Activated CD4-positive, alpha-beta T cell treated with anti-CD3 and anti-CD28 coated beads for 36 hours (primary cell): ENCODE data around the gene OPA3. TPM values are rescaled to one million over a fixed set of nuclear protein-coding genes. Genes with fewer than 3 reads are reported as not detected.
"Not testable (repeated sequence)": the region's sequence is repeated elsewhere in the genome, so short reads cannot be mapped to it uniquely, and the experiment has no call there.

ENCODE experiments used
- ATAC-seq: fragments of 200-7000 bp; cut with Tn5 transposase; one replicate; pipeline ENCODE4 v1.10.0; 2021; ENCODE audit warnings: mild to moderate bottlenecking, moderate library complexity
- CTCF ChIA-PET: fragments of 350-600 bp; sonication (Branson Sonifier 250); formaldehyde crosslinking; loops from one replicate; lab custom pipeline; 2021; ENCODE audit warnings: antibody characterized with exemption; lab: Charles Lee
- POLR2A ChIA-PET: fragments of 350-600 bp; sonication (Branson Sonifier 250); formaldehyde crosslinking; loops from one replicate; lab custom pipeline; 2021; ENCODE audit warnings: antibody characterized with exemption, inconsistent platforms; lab: Charles Lee
- DNase-seq: peaks from one replicate; pipeline ENCODE4 v3.0.0-alpha.2; 2020
- H3K27ac Mint-ChIP-seq: one replicate; pipeline ENCODE4 v1.8.0; 2021; ENCODE audit warnings: mixed read lengths
- H3K27me3 Mint-ChIP-seq: one replicate; pipeline ENCODE4 v1.8.0; 2021; ENCODE audit warnings: mixed read lengths
- H3K36me3 Mint-ChIP-seq: one replicate; pipeline ENCODE4 v1.8.0; 2021; ENCODE audit warnings: low read depth, mixed read lengths
- H3K4me1 Mint-ChIP-seq: one replicate; pipeline ENCODE4 v1.8.0; 2021; ENCODE audit warnings: mixed read lengths
- H3K4me3 Mint-ChIP-seq: one replicate; pipeline ENCODE4 v1.8.0; 2021; ENCODE audit warnings: mild to moderate bottlenecking, moderate library complexity, mixed read lengths
- H3K9me3 Mint-ChIP-seq: one replicate; pipeline ENCODE4 v1.8.0; 2021; ENCODE audit warnings: low read depth, mixed read lengths
- intact Hi-C, 2 experiments: fragments of 100-400 bp; cut with DNase I in 1 of 2; cut with micrococcal nuclease in 1 of 2; formaldehyde crosslinking; loops; one replicate each; pipeline versions ENCODE4 v1.14.2 to v1.15.1; 2022 to 2024; cut with DNase I, micrococcal nuclease
- total RNA-seq, 2 experiments: library from RNA; stranded (reverse); gene quantifications; one replicate each; pipeline ENCODE4 v1.2.3, GENCODE V29; 2021

The OPA3 gene
- total RNA-seq, 2 experiments from 2014 or later: 13.8 to 14.4 TPM

GRCh38 chr19:45615795-45616703 lies 31.4 kb upstream of the OPA3 start:
- Mint-ChIP-seq H3K4me1 (peaks cover 24% of the 10 kb centered on the region), H3K27ac (peak overlapping the region; percentile 65), H3K4me3 (no peak overlapping the region), H3K9me3 (no peaks in the 10 kb centered on the region), H3K36me3 (peaks cover 67% of the 10 kb centered on the region), H3K27me3 (no peaks in the 10 kb centered on the region)
- ChIA-PET CTCF (interaction anchor here (0.5 to 1.4 kb wide), 3 partner anchors 24 to 57 kb away, joined by 3 read pairs; partner anchors contain the start of gene EML2), POLR2A (interaction anchor here (1.0 to 1.6 kb wide), 2 partner anchors 26 to 32 kb away, joined by 3 to 5 read pairs; no protein-coding TSS in a partner anchor)
- ATAC-seq: peak; percentile 86
- intact Hi-C loops: loop anchor here in 1 of 2 experiments (1.0 kb wide), 3 partner anchors 32 to 193 kb away; partner anchors contain the start of genes ERCC1, OPA3 and RTN2
- peak; percentile 95 for DNase-seq

DNA sequence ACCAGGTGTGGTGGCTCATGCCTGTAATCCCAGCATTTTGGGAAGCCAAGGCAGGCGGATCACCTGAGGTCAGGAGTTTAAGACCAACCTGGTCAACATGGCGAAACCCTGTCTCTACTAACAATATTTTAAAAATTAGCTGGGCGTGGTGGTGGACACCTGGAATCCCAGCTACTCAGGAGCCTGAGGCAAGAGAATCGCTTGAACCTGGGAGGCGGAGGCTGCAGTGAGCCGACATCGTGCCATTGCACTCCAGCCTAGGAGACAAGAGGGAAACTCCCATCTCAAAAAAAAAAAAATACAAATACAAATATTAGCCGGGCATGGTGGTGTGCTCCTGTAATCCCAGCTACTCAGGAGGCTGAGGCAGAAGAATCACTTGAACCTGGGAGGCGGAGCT lies 30.5 kb upstream of the OPA3 start:
- DNase-seq, H3K4me3 Mint-ChIP-seq, ATAC-seq, intact Hi-C loops, H3K27me3 Mint-ChIP-seq, H3K9me3 Mint-ChIP-seq: not testable (repeated sequence)
- H3K4me1 Mint-ChIP-seq: peaks cover 24% of the 10 kb centered on the region
- ChIA-PET POLR2A (interaction anchor here (0.7 to 1.2 kb wide), 4 partner anchors 15 to 1515 kb away, joined by 3 to 9 read pairs (median 6); partner anchors contain the start of genes EML2 and SAE1), CTCF (interaction anchor here (0.6 to 1.9 kb wide), 5 partner anchors 15 to 128 kb away, joined by 3 to 14 read pairs (median 4); partner anchors contain the start of genes QPCTL and SNRPD2)
- H3K36me3 Mint-ChIP-seq: peaks cover 70% of the 10 kb centered on the region
- H3K27ac Mint-ChIP-seq: peak overlapping the region; percentile 95

- ChIA-PET POLR2A (interaction anchor here (0.6 to 1.2 kb wide), 6 partner anchors 16 to 142 kb away, joined by 3 to 9 read pairs (median 4); partner anchors contain the start of gene EML2), CTCF (interaction anchor here (0.5 to 1.9 kb wide), 8 partner anchors 12 to 129 kb away, joined by 3 to 14 read pairs (median 4); partner anchors contain the start of genes GPR4, QPCTL and SNRPD2)
- peaks cover 24% of the 10 kb centered on the region for H3K4me1 Mint-ChIP-seq
- no peaks in the 10 kb centered on the region for H3K27me3 Mint-ChIP-seq
- H3K9me3 Mint-ChIP-seq: peaks cover 2% of the 10 kb centered on the region
- H3K36me3 Mint-ChIP-seq: peaks cover 74% of the 10 kb centered on the region
- DNase-seq (peak; percentile 72), ATAC-seq (peak; percentile 79)
- peak overlapping the region; percentile 35 for H3K4me3 Mint-ChIP-seq
- peak overlapping the region; percentile 95 for H3K27ac Mint-ChIP-seq
- intact Hi-C loops: loop anchor here (1.0 kb wide), 4 partner anchors 16 to 53 kb away; no protein-coding TSS in a partner anchor
Measured at GRCh38 chr19:45613926-45614725, 29.5 kb upstream of the OPA3 start.

DNA sequence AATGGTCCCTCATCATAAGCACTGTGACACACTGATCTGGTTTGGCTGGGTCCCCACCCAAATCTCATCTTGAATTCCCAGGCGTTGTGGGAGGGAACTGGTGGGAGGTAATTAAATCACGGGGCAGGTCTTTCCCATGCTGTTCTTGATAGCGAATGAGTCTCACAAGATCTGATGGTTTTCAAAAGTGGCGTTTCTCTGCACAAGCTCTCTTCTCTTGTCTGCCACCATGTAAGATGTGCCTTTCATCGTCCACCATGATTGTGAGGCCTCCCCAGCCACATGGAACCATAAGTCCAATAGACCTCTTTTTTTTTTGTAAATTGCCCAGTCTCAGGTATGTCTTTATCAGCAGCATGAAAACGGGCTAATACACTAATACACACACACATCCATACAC lies 24.3 kb upstream of the OPA3 start:
- Mint-ChIP-seq H3K4me3 (no peak overlapping the region), H3K9me3 (peaks cover 2% of the 10 kb centered on the region), H3K27ac (peak overlapping the region; percentile 37), H3K4me1 (peaks cover 18% of the 10 kb centered on the region), H3K36me3 (peaks cover 48% of the 10 kb centered on the region), H3K27me3 (no peaks in the 10 kb centered on the region)
- CTCF ChIA-PET: no interaction called here
- DNase-seq (no peak), ATAC-seq (no peak)
- intact Hi-C loops: no loop called here
- POLR2A ChIA-PET: no interaction called here

DNA sequence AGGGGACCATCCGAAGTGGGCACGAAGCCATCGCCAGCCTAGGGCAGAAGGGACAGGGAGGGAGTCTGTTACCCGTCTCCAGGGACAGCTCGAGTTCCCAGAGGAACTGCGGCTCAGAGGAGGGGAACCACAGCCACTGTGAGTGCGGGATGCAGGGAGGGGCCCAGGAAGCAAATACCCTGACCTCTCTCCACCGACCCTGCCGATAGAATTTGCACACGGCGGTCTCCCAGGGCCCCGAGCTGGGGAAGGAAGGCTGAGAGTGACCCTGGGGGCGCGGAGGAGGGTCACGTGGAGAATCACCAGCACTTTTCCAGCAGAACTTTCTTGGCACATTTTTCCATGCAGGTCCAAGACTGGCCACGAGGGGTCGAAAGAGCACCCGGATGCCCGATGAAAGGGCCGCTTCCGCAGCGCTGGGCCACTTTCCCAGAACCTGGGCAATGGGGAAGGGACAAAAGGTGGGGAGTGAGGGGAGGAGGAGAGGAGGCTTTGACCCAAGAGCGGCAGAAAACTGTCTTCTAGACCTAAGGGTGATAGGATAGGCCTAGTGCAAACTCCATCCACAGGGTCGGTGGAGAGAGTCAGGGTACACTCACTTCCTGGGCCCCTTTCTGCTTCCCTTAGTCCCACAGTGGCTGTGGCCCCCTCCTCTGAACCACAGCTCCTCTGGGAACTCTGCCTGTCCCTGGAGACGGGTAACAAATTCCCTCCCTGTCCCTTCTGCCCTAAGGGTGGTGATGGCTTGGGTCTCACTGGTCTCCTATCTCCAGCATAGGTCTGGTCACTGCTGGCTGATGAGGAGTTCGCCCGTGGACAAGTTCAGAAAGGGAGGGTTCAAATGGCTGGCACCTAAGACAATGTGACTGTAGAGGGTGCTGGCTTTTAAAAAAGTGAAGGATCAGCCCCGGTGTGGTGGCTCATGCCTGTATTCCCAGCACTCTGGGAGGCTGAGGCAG lies 22.7 kb upstream of the OPA3 start:
- peaks cover 38% of the 10 kb centered on the region for H3K36me3 Mint-ChIP-seq
- peaks cover 7% of the 10 kb centered on the region for H3K27me3 Mint-ChIP-seq
- peak; percentile 64 for ATAC-seq
- peaks cover 2% of the 10 kb centered on the region for H3K9me3 Mint-ChIP-seq
- H3K4me3 Mint-ChIP-seq: no peak overlapping the region
- POLR2A ChIA-PET: no interaction called here
- peaks cover 16% of the 10 kb centered on the region for H3K4me1 Mint-ChIP-seq
- CTCF ChIA-PET: interaction anchor here (0.6 to 1.2 kb wide), 4 partner anchors 34 to 123 kb away, joined by 3 read pairs; no protein-coding TSS in a partner anchor
- intact Hi-C loops: loop anchor here (1.0 kb wide), 1 partner anchor 36 kb away; no protein-coding TSS in a partner anchor
- DNase-seq: peak; percentile 68
- H3K27ac Mint-ChIP-seq: peak overlapping the region; percentile 77

DNA sequence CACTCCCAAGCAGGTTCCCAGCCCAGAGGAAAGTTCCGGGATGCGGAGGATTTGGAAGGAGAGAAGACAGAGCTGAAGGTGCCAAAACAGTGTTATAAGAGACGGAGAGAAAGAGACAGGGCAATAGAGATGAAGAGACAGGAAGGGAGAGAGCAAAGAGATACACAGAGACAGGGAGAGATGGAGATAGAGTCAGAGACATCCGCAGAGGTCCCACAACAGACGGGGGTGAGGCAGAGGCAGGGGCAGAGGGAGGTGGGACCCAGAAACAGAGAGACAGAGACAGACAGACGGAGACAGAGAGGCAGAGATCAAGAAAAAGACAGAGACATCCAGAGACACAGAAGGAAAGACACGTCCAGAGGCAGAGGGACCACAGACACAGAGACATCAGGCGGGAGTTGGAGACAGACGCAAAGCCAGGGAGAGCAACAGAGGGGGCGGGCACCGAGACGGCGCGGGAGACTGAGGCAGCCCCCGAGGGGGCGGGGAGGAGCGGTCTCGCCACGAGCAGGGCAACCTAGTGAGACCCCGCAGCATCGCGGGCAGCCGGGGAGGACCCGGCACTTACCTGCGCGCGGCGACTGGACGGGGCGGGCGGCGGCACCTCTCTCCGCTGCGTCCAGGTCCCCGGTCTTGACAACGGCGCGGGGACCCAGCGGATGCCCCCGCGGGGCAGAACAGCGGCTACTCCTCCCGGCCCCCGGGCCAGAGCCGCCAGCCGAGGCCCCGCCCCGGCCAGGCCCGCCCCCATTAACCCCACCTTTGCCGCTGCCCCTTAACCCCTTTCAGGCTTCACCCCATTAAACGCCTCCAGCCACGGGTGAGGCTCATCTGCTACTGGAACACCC lies 17.1 kb upstream of the OPA3 start, which contains the start of gene GPR4:
GPR4 (minus strand) TSS at position 689 of the 851 bp plus-strand sequence. CDS start 10,346 bp downstream, outside the sequence.
- ATAC-seq (peak; percentile 30), DNase-seq (no peak)
- intact Hi-C loops: no loop called here
- H3K4me1 Mint-ChIP-seq: peaks cover 32% of the 10 kb centered on the region
- ChIA-PET CTCF (interaction anchor here (1.0 kb wide), 1 partner anchor 12 kb away, joined by 6 read pairs; no protein-coding TSS in a partner anchor), POLR2A (no interaction called here)
- H3K27me3 Mint-ChIP-seq: peaks cover 59% of the 10 kb centered on the region
- no peaks in the 10 kb centered on the region for H3K9me3 Mint-ChIP-seq
- H3K27ac Mint-ChIP-seq: no peak within 1 kb of the TSS
- H3K4me3 Mint-ChIP-seq: no peak within 1 kb of the TSS
- H3K36me3 Mint-ChIP-seq: peaks cover 2% of the 10 kb centered on the region

GRCh38 chr19:45601115-45601514 lies 16.5 kb upstream of the OPA3 start:
- peaks cover 31% of the 10 kb centered on the region for H3K4me1 Mint-ChIP-seq
- POLR2A ChIA-PET: no interaction called here
- H3K27ac Mint-ChIP-seq: no peak overlapping the region
- DNase-seq: no peak
- H3K9me3 Mint-ChIP-seq: no peaks in the 10 kb centered on the region
- peaks cover 2% of the 10 kb centered on the region for H3K36me3 Mint-ChIP-seq
- CTCF ChIA-PET: interaction anchor here (0.6 to 0.7 kb wide), 2 partner anchors 133 to 571 kb away, joined by 4 read pairs; no protein-coding TSS in a partner anchor
- ATAC-seq: no peak
- intact Hi-C loops: no loop called here
- H3K27me3 Mint-ChIP-seq: peaks cover 65% of the 10 kb centered on the region
- no peak overlapping the region for H3K4me3 Mint-ChIP-seq

DNA sequence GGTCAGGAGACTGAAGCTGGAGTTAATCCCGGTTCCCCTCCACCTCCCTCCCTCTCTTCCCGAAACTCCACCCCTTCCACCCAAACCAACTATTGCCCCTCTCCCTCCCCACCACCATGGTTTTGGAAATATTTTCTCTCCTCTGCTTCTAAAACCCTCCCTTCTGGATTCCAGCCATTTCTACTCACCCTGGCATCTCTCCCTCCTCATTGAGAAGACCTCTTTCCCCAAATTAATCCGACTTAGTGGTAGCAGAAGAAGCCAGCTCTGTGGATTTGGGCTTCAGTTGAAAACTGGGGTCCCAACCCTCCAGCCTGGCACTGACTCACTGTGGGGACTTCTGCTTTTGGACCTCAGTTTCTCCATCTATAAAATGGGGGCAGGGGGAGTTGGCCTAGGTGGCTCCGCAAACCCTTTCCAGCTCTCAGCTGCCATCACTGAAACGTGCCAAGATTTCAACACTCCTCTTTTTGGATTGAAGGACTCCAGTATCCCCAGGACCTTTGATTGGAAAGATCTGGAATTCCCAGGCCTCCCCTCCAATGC lies 15.8 kb upstream of the OPA3 start:
- Mint-ChIP-seq H3K27ac (no peak overlapping the region), H3K4me3 (no peak overlapping the region), H3K9me3 (no peaks in the 10 kb centered on the region), H3K36me3 (peaks cover 2% of the 10 kb centered on the region), H3K4me1 (peaks cover 31% of the 10 kb centered on the region), H3K27me3 (peaks cover 65% of the 10 kb centered on the region)
- ATAC-seq: no peak
- POLR2A ChIA-PET: no interaction called here
- no peak for DNase-seq
- CTCF ChIA-PET: interaction anchor here (0.5 to 0.7 kb wide), 3 partner anchors 118 to 572 kb away, joined by 4 read pairs; no protein-coding TSS in a partner anchor
- intact Hi-C loops: no loop called here

DNA sequence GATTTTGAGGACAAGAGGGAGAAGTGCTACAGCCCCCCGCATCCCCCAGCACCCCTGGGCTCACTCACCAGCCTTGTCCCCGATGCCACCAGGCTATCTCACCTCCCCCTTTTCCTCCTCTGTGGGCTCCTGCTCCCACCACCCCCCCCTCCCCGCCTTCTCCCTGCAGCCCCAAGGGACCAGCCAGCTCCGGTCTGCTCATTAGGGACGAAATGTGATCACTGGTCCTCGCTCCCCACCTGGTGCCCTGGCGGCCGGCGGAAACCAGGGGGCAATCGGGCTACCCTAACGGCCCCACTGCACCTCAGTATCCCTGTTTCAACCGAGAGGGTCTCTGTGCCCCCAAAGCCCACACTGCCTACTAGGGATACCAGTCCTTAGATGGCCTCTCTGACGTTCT lies 14.7 kb upstream of the OPA3 start:
- CTCF ChIA-PET: interaction anchor here (0.8 kb wide), 1 partner anchor 11 kb away, joined by 3 read pairs; no protein-coding TSS in a partner anchor
- ATAC-seq: no peak
- no peak overlapping the region for H3K27ac Mint-ChIP-seq

More for the DNA sequence above, 14.7 kb upstream of the OPA3 start:
- peaks cover 68% of the 10 kb centered on the region for H3K27me3 Mint-ChIP-seq
- POLR2A ChIA-PET: interaction anchor here (0.5 kb wide), 2 partner anchors 115 to 234 kb away, joined by 3 to 4 read pairs; no protein-coding TSS in a partner anchor
- H3K4me3 Mint-ChIP-seq: no peak overlapping the region
- intact Hi-C loops: no loop called here
- DNase-seq: no peak
- H3K36me3 Mint-ChIP-seq: peaks cover 2% of the 10 kb centered on the region
- no peaks in the 10 kb centered on the region for H3K9me3 Mint-ChIP-seq
- peaks cover 31% of the 10 kb centered on the region for H3K4me1 Mint-ChIP-seq
